Fibroblast of skin of left biceps (primary cell): Measurements from ENCODE around the gene CYFIP2.

ENCODE experiments used
- DNase-seq, 2 experiments: peaks; one replicate each; pipeline ENCODE4 v3.0.0-alpha.2; 2013; ENCODE audit warnings: low read depth in 2 of 2

The CYFIP2 gene

DNA sequence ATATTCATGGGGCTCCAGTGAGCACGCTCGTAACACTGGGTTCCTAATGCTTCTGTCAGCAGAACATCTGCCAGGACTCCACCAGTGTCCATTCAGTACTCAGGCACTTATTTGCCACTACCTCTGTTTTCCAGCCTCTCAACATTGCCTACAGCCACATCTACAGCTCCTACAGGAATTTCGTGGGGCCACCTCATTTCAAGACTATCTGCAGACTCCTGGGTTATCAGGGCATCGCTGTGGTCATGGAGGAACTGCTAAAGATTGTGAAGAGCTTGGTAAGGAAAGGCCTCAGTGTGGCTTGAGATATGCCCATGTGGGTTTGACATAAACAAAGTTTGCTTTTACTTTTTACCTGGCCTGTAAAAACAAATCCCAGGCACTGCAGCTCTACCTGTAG is 92.9 kb downstream of the CYFIP2 start:
- no peak for DNase-seq

- no peak for DNase-seq
Observed at GRCh38 chr5:157359356-157360055, 93.6 kb downstream of the CYFIP2 start.

DNA sequence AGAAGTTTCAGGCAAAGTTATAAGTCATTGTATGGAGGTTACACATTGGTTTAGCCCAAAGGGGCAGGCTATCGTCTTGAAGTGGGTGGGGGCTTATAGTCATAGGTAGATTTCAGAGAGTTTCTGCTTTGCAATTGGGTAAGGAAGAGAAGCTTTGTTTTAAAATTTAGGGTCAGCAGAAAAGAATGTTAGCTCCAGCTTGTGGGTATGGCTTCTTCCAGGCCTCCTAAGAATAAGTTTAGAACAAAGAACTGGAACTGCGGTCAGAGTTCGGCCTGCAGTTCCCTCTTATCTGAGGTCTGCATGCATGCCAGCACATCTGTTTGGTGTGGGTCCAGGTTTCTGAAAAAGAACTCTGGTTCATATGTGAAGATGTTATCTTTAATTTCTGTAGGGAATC is 96.1 kb downstream of the CYFIP2 start:
- no peak for DNase-seq

GRCh38 chr5:157362502-157362901 is 96.6 kb downstream of the CYFIP2 start:
- DNase-seq = no peak

GRCh38 chr5:157362982-157363381 is 97.1 kb downstream of the CYFIP2 start:
- DNase-seq = no peak

GRCh38 chr5:157365732-157366131 is 99.8 kb downstream of the CYFIP2 start:
- DNase-seq = no peak

- peak; percentile 58 to 64 for DNase-seq
Observed at GRCh38 chr5:157366741-157367674, 101.1 kb downstream of the CYFIP2 start.

DNA sequence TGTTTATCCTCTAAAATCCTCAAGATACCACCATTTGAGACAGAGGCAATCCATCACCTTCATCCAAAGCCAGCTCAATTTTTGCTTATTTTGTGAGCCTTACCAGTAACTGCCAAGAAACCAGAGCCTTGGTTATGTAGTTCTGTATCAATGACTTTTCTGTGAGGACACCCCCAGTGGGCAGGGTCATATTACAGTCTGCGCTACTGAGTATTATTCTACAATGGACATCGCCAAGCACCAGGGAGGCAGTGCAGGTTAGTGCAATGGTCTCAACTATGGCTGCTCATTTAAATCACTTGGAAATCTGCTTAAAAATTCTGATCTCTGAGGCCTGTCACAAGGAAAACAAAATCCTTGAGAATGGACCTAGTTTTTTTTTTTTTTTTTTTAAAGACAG is 103.6 kb downstream of the CYFIP2 start:
- no peak for DNase-seq

GRCh38 chr5:157370967-157371366 is 105.0 kb downstream of the CYFIP2 start:
- peak; percentile 50 to 60 for DNase-seq

- no peak for DNase-seq
Observed at GRCh38 chr5:157371655-157372471, 105.9 kb downstream of the CYFIP2 start.

DNA sequence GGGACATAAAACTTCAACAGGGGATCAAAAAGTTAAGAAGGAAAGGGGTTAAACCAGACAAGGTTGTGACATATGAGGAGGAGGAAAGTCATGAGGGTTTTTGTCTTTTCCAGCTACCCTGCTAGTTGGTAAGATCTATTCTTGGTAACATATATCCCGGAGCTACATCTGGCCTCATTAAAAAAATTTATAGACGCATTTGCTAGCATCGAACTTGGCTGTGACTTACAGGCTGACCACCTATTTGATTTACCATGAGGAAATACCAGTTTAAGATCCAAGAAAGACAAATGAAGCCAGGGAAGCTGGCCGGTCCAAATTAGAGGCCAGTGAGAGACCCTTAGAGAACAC is 106.5 kb downstream of the CYFIP2 start:
- DNase-seq = no peak

DNA sequence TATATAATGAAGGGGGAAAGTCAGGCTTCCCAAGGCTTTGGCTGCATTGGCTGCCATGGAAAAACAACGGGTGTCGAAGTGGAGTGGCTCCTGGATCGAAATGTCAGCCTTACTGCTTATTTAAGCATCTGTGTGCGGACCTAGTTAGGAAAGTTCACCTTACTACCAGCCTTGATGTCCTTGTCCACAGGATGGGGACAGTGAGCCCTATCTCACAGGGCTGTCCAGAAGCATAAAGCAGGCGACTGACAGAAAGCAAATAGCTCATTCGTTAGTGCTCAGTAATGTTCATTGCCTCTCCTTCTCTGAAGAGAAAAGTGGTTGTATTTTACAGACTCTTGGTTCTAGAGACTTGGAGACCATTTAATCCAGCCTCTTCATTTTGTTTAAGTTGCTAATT is 112.6 kb downstream of the CYFIP2 start:
- no peak for DNase-seq

DNA sequence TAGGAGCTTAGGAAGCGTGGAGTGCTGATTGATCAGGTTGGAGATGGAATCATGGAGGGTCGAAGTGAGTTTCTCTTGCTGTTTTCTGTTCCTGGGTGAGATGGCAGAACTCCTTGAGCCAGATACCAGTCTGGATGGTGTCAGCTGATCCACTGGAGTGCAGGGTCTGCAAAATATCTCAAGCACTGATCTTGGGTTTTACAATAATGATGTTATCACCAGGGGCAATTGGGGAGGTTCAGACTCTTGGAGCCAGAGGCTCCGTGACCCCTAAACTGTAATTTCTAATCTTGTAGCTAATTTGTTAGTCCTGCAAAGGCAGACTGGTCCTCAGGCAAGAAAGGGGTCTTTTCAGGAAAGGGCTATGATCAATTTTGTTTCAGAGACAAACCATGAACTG is 114.1 kb downstream of the CYFIP2 start:
- DNase-seq = no peak

DNA sequence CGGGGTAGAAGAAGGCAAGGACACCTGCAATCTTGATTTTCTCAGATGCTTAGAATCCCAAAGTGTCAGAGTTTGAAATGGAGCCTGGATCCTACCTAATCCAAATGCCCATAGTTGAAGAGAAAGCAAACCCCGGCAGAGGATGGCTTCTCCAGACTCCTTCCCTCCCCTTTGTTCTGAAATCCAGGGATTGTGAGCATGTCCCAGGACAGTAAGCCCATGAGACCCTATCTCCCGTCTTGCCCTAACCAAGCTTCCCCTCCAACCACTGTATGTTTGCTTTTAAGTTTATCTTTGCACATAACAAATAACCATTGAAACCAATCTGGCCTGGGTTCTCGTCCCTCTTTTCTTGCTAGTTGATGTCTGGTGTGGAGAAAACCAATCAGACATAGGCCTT is 115.8 kb downstream of the CYFIP2 start:
- DNase-seq = no peak

DNA sequence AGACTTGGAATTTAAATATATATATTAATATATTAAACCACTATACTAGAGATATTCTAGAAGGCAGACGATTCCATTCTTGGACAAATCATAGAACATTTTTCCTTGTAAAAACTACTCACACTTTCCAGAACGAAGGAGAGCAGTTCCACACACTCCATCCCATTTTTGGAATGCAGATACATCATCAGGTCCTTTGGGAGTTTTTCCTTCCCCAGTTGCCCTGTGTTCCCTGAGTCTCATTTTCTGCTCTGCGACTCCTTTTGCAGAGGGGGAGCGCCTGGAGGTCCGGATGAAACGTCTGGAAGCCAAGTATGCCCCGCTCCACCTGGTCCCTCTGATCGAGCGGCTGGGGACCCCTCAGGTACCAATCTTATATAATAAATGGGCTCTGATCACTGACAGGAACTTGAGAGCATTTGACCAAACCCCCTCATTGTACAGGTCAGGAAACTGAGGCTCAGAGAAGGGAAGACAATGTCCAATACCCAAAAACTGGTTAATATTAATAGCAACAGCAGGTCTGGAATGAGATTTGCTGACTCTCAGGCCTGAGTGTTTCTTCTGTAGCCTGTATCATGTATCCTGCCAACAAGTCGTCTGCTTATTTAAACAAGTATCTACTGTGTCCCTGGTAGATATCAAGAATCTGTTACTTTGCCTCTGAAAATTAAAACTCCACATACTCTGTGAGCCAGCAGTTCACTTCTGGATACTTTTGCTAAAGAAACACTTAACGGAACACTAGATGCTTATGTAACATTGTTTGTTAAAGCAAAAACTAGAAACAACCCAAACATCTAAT is 117.3 kb downstream of the CYFIP2 start:
- no peak for DNase-seq

GRCh38 chr5:157384971-157385709 is 119.2 kb downstream of the CYFIP2 start:
- peak; percentile 100 for DNase-seq

GRCh38 chr5:157387041-157387563 is 121.2 kb downstream of the CYFIP2 start:
- DNase-seq = no peak

- peak; percentile 90 to 92 for DNase-seq
Observed at GRCh38 chr5:157387683-157388093, 121.8 kb downstream of the CYFIP2 start.

DNA sequence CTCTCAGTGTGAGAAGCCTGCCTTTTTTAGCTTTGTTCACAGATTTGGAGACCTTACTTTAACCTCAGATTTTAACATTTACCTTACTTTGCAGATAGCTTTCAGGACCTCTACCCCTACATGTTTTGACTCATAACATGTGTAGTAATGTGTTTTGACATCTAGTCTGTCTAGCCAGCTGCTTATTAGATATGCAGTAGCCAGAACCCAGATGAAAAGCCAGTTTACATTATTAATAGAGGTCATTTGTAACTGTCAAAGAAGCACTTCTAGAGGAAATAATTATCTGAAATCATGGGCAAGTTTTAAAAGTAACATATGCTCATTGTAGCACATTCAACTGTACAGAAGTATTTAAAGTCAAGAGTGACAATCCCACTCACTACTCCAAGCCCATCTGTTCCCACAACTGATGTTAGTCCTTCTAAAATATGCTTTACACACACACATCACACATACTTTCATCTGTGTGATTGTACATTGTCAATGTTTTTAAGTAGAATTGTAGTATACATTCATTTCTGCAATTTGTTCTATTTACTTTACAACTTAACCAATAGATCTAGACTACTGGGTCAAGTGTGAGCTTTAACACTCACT is 122.3 kb downstream of the CYFIP2 start:
- no peak for DNase-seq

DNA sequence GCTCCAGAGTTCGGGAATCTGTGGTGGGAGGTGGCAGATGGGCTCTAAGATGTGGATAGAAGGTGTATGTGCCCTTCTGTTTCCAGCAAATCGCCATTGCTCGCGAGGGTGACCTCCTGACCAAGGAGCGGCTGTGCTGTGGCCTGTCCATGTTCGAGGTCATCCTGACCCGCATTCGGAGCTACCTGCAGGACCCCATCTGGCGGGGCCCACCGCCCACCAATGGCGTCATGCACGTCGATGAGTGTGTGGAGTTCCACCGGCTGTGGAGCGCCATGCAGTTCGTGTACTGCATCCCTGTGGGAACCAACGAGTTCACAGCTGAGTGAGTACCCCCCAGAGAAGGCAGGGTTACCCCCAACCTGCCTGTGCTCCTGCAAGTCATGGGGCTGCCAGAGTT is 123.2 kb downstream of the CYFIP2 start:
- no peak for DNase-seq
